Ectodermal cell (in vitro differentiated cells): ENCODE data around the gene TSEN2.
"Not testable (repeated sequence)": the region's sequence is repeated elsewhere in the genome, so short reads cannot be mapped to it uniquely, and the experiment has no call there.

ENCODE experiments used
- H3K27ac ChIP-seq: 2 replicates; pipeline ENCODE4 v1.7.0; 2013; ENCODE audit warnings: mild to moderate bottlenecking, low read depth, low read length; ENCODE audit not compliant: insufficient read depth, poor library complexity, severe bottlenecking
- H3K27me3 ChIP-seq: 2 replicates; pipeline ENCODE4 v1.7.0; 2013; ENCODE audit warnings: mild to moderate bottlenecking, low read length; ENCODE audit not compliant: insufficient read depth, control insufficient read depth, poor library complexity, severe bottlenecking
- H3K36me3 ChIP-seq: one replicate; pipeline ENCODE4 v1.7.0; 2013; ENCODE audit warnings: low read length; ENCODE audit not compliant: control insufficient read depth, insufficient read depth
- H3K4me1 ChIP-seq: one replicate; pipeline ENCODE4 v1.7.0; 2013; ENCODE audit warnings: low read length; ENCODE audit not compliant: control insufficient read depth, insufficient read depth
- H3K4me3 ChIP-seq: 2 replicates; pipeline ENCODE4 v1.7.0; 2013; ENCODE audit warnings: low read depth, low read length, control low read depth; ENCODE audit not compliant: insufficient read depth
- H3K9me3 ChIP-seq: 2 replicates; pipeline ENCODE4 v1.7.0; 2013; ENCODE audit warnings: mild to moderate bottlenecking, low read length, moderate library complexity; ENCODE audit not compliant: control insufficient read depth
- WGBS, 2 experiments: methylation state at CpG; one replicate each; pipeline ENCODE4 v1.1.7; 2013; ENCODE audit warnings: missing lambda C conversion rate in 2 of 2; 5-methylcytosine and 5-hydroxymethylcytosine counted together

The TSEN2 gene

GRCh38 chr3:12462159-12462947 lies 21.9 kb upstream of the TSEN2 start:
- WGBS, 2 experiments = 85 to 86% methylated on average over 9 of the region's 9 CpGs
- H3K27ac ChIP-seq = no peak overlapping the region
- no peaks in the 10 kb centered on the region for H3K36me3 ChIP-seq
- no peak overlapping the region for H3K4me3 ChIP-seq
- H3K27me3 ChIP-seq = no peaks in the 10 kb centered on the region
- no peaks in the 10 kb centered on the region for H3K4me1 ChIP-seq
- no peaks in the 10 kb centered on the region for H3K9me3 ChIP-seq

- H3K36me3 ChIP-seq = no peaks in the 10 kb centered on the region
Measured at GRCh38 chr3:12463686-12464085, 20.6 kb upstream of the TSEN2 start.

GRCh38 chr3:12464181-12464580 lies 20.1 kb upstream of the TSEN2 start:
- no peak overlapping the region for H3K27ac ChIP-seq
- no peak overlapping the region for H3K4me3 ChIP-seq

More at GRCh38 chr3:12463686-12464085, 20.6 kb upstream of the TSEN2 start:
- H3K4me1 ChIP-seq = no peaks in the 10 kb centered on the region
- H3K27me3 ChIP-seq = no peaks in the 10 kb centered on the region
- WGBS, 2 experiments = 92 to 94% methylated on average over 1 of the region's 1 CpG
- H3K9me3 ChIP-seq = no peaks in the 10 kb centered on the region
- no peak overlapping the region for H3K4me3 ChIP-seq
- H3K27ac ChIP-seq = no peak overlapping the region

GRCh38 chr3:12465151-12465835 lies 19.0 kb upstream of the TSEN2 start:
- H3K4me1 ChIP-seq = no peaks in the 10 kb centered on the region
- H3K9me3 ChIP-seq = no peaks in the 10 kb centered on the region
- no peak overlapping the region for H3K27ac ChIP-seq
- no peaks in the 10 kb centered on the region for H3K27me3 ChIP-seq
- no peaks in the 10 kb centered on the region for H3K36me3 ChIP-seq
- no peak overlapping the region for H3K4me3 ChIP-seq
- 87 to 94% methylated on average over 16 to 18 of the region's 18 CpGs for WGBS, 2 experiments

More at GRCh38 chr3:12464181-12464580, 20.1 kb upstream of the TSEN2 start:
- Histone ChIP-seq H3K36me3 (no peaks in the 10 kb centered on the region), H3K9me3 (no peaks in the 10 kb centered on the region), H3K27me3 (no peaks in the 10 kb centered on the region), H3K4me1 (no peaks in the 10 kb centered on the region)

- H3K9me3 ChIP-seq = no peaks in the 10 kb centered on the region
- H3K4me3 ChIP-seq = no peak overlapping the region
- no peaks in the 10 kb centered on the region for H3K4me1 ChIP-seq
- H3K36me3 ChIP-seq = no peaks in the 10 kb centered on the region
- WGBS, 2 experiments = 58 to 59% methylated on average over 4 of the region's 4 CpGs
- H3K27ac ChIP-seq = no peak overlapping the region
- H3K27me3 ChIP-seq = no peaks in the 10 kb centered on the region
Measured at GRCh38 chr3:12465836-12466225, 18.4 kb upstream of the TSEN2 start.

- Histone ChIP-seq H3K27ac (no peak overlapping the region), H3K4me1 (no peaks in the 10 kb centered on the region), H3K9me3 (no peaks in the 10 kb centered on the region), H3K27me3 (no peaks in the 10 kb centered on the region), H3K36me3 (no peaks in the 10 kb centered on the region), H3K4me3 (no peak overlapping the region)
- WGBS, 2 experiments = 91 to 93% methylated on average over 2 of the region's 2 CpGs
Measured at GRCh38 chr3:12467746-12468145, 16.5 kb upstream of the TSEN2 start.

- H3K4me1 ChIP-seq = no peaks in the 10 kb centered on the region
- WGBS, 2 experiments = 90 to 95% methylated on average over 6 of the region's 6 CpGs
- no peaks in the 10 kb centered on the region for H3K36me3 ChIP-seq
- H3K4me3 ChIP-seq = no peak overlapping the region
- no peaks in the 10 kb centered on the region for H3K27me3 ChIP-seq
- H3K9me3 ChIP-seq = no peaks in the 10 kb centered on the region
- H3K27ac ChIP-seq = no peak overlapping the region
Measured at GRCh38 chr3:12468276-12468675, 16.0 kb upstream of the TSEN2 start.

- Histone ChIP-seq H3K4me1 (no peaks in the 10 kb centered on the region), H3K27ac (no peak overlapping the region), H3K27me3 (no peaks in the 10 kb centered on the region), H3K9me3 (no peaks in the 10 kb centered on the region), H3K36me3 (no peaks in the 10 kb centered on the region), H3K4me3 (no peak overlapping the region)
- WGBS, 2 experiments = 84 to 90% methylated on average over 2 of the region's 2 CpGs
Measured at GRCh38 chr3:12468757-12469156, 15.5 kb upstream of the TSEN2 start.

- not testable (repeated sequence) for H3K27ac ChIP-seq, H3K27me3 ChIP-seq, H3K36me3 ChIP-seq, H3K4me3 ChIP-seq, H3K4me1 ChIP-seq, H3K9me3 ChIP-seq
- 65% methylated on average over 7 of the region's 7 CpGs for WGBS, 2 experiments
Measured at GRCh38 chr3:12469222-12469621, 15.1 kb upstream of the TSEN2 start.

- no peaks in the 10 kb centered on the region for H3K36me3 ChIP-seq
- 83% methylated on average over 5 of the region's 5 CpGs for WGBS, 2 experiments
- no peak overlapping the region for H3K27ac ChIP-seq
- no peak overlapping the region for H3K4me3 ChIP-seq
- no peaks in the 10 kb centered on the region for H3K9me3 ChIP-seq
- no peaks in the 10 kb centered on the region for H3K27me3 ChIP-seq
- no peaks in the 10 kb centered on the region for H3K4me1 ChIP-seq
Measured at GRCh38 chr3:12470111-12470510, 14.2 kb upstream of the TSEN2 start.
